GM19351 (cell line): Measurements from ENCODE around the gene TJP2.

Source experiments
- ATAC-seq: cut with Tn5 transposase; IDR thresholded peaks from one replicate; pipeline ENCODE4 v1.9.1; 2021; ENCODE audit warnings: mild to moderate bottlenecking, moderate library complexity; ENCODE audit not compliant: unreplicated experiment

TJP2 gene

DNA sequence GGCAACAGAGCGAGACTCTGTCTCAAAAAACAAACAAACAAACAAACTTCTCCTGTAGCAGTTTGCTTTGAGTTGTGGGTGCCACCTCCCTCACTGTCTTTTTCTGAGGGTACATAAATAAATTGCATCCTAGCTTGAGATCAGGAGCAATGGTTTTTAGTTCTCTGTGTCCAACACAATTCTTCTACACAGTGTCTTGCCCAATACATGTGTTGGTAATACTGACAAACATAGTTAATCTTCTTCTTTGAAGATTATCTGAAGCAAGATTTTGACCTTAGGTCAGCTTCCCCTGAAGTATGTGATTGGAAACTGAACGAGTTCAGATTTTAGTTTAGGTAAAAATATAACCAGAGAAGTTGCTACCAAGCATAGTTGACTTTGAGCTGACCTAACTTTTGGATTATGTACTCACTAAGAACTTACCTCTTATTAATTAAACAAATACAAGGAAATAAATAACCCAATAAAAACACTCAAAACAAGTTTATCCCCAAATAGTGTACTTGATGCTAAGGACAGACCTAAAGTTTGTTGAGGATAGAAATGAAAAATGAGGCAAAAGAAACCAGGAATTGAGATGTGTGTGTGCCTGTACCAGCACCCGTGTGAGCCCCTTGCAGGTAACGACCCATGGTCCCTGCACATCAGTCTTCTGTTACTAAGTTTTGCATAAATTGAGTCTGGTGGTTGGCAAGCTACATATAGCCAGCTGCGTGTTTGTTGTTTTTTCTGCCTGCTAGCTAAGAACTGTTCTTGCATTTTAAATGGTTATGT, 16.2 kb downstream of the TJP2 start:
- ATAC-seq: peak; percentile 74

DNA sequence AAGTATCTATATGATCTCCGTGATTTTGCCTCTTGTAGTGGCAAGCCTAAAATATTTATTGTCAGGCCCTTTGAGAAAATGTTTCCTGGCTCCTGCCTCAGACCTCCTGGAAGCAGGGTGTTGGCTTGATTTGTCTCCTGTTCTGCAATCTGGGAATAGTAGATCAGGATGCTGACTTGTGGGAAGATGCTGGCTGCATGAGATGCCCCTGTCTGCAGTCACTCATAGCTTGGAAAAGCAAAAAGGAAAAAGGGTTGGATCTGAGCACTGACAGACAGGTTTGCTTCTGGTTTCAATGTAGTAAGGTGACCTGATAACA, 16.7 kb downstream of the TJP2 start:
- no peak for ATAC-seq

- no peak for ATAC-seq
These were observed 17.2 kb downstream of the TJP2 start for GRCh38 chr9:69191231-69191630.

- ATAC-seq: no peak
These were observed 18.1 kb downstream of the TJP2 start for GRCh38 chr9:69192214-69192613.

DNA sequence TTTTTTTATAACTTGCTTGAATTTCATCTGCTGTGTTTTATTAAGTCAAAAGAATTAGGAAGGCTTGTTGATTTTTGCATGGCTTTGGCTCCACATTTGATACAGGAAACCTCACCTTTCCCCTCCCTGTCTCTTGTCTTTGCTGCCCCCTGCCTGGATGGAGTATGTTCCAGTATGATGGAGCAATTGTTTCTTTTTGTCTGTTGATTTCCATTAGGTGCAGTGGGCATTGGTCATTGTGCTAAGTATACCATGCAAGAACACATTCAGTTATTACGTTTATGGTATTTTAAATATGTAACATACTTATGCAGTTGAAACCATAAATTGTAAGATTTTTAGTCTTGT, 19.6 kb downstream of the TJP2 start:
- ATAC-seq: no peak

GRCh38 chr9:69194702-69195418, 20.8 kb downstream of the TJP2 start:
- no peak for ATAC-seq

GRCh38 chr9:69195668-69196067, 21.6 kb downstream of the TJP2 start:
- no peak for ATAC-seq

- no peak for ATAC-seq
These were observed 23.6 kb downstream of the TJP2 start for GRCh38 chr9:69197687-69198086.

- no peak for ATAC-seq
These were observed 24.6 kb downstream of the TJP2 start for GRCh38 chr9:69198521-69199220.

- ATAC-seq: no peak
These were observed 25.8 kb downstream of the TJP2 start for GRCh38 chr9:69199769-69200470.

GRCh38 chr9:69202556-69202955, 28.5 kb downstream of the TJP2 start:
- ATAC-seq: no peak

GRCh38 chr9:69204326-69204725, 30.2 kb downstream of the TJP2 start:
- ATAC-seq: no peak

DNA sequence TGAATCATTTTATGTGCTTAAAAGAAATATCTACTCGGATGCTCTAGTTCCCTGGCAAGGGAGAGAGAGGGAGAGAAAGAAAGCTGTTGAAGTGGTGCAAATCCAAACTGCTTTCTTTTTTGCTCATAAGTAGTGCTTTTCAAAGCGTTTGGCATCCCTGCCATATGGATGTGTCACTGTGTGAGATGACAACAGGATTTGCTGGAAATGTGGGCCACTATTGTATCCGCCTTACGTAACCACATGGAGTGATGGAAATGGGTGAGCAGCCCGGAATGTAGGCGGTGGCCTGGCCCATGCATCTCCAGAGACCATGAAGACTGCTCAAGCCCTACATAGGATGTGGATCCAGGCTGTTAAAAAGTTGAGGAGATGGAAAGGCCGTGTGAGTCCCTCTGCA, 30.8 kb downstream of the TJP2 start:
- no peak for ATAC-seq

GRCh38 chr9:69206047-69206446, 32.0 kb downstream of the TJP2 start:
- no peak for ATAC-seq

DNA sequence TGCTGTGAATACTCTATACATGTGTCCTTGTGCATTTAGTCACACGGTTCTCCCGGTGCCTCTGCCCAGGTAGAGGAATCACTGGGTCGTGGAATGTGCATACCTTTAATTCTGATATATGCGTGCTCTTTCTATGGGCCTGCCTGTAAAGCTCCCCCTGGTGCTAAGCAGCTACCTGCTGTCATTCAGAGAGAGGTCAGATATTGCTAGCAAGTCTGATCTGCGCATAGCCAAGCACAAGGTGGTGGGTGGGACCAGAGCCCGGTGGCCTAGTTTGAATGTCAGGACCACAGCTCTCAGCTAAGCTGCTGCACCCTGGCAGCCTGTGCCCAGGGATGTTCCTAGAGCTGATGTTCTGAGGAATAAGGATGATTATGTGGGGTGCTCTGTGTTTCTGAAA, 33.4 kb downstream of the TJP2 start:
- no peak for ATAC-seq

- ATAC-seq: no peak
These were observed 37.5 kb downstream of the TJP2 start for GRCh38 chr9:69211424-69212036.

DNA sequence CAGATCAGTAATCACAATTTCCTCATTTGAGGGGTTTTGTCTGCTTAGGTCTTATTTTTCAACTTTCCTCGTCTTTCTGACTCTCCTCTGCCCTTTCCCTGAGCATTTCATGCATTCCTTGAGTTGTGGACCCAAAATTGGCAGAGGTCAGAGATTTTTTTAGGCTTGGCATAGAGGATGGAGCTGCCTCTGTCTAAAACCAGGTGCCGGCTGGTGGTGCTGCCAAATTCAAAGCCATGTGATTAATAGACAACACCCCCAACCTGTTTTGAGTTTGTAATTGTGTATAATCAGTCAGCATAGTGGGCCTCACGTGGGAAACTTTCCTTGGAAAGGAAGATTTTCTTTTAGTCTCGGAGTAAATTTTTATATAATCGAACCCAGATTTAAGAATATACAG, 39.6 kb downstream of the TJP2 start:
- ATAC-seq: no peak

DNA sequence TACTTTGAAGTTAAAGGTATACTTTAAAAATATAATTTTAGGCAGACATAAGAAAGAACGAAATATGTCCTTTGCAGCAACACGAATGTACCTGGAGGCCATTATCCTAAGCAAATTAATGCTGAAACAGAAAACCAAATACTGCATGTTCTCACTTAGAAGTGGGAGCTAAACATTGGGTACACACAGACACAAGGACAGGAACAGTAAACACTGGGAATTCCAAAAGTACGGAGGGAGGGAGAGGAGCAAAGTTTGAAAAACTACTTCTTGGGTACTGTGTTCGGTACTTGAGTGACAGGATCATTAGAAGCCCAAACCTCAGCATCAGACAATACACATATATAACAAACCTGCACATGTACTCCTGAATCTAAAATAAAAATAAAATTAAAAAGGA, 40.9 kb downstream of the TJP2 start:
- no peak for ATAC-seq

DNA sequence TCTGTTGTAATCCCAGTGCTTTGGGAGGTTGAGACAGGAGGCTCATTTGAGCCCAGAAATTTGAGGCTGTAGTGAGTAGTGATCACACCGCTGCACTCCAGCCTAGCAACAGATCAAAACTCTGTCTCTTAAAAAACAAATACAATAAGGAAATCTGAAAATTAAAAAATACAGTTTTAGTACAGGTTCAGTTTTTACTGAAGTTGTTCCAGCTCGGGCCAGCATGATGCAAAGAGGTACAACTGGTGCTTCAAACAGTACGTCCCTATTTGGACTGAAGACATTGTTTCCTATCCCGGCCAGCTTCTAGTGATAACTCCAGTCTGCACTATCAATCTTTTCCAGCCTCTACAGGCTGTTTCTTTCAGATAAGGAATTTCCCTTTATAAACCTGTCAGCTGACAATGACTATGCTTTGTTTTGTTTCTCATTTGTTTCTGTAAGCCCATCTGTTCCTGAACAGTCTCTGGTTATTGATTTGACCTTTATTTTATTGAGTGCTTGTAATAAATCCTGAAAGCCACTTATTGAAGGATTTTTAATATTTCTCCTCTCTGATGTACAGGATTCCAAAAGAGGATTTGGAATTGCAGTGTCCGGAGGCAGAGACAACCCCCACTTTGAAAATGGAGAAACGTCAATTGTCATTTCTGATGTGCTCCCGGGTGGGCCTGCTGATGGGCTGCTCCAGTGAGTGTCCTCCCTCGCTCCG, 41.9 kb downstream of the TJP2 start:
- no peak for ATAC-seq

DNA sequence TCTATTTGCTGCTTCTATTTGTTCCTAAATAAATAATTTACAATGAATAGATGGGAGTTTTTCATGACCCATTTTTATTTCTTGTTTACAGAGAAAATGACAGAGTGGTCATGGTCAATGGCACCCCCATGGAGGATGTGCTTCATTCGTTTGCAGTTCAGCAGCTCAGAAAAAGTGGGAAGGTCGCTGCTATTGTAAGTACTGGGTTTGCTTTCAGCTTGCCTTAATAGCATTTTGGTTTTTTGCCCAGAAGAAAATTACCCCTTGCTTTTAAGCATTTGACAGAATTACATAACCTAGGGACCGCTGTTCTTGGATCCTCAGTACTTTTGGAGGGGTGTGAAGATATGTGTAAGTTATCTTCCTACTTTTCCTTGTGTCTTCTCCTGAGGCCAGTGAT, 44.1 kb downstream of the TJP2 start:
- ATAC-seq: no peak

- no peak for ATAC-seq
These were observed 47.0 kb downstream of the TJP2 start for GRCh38 chr9:69221036-69221435.
